Measurements from ENCODE around the gene PES1.
"Not testable (repeated sequence)": the region's sequence is repeated elsewhere in the genome, so short reads cannot be mapped to it uniquely, and the experiment has no call there.

The PES1 gene

DNA sequence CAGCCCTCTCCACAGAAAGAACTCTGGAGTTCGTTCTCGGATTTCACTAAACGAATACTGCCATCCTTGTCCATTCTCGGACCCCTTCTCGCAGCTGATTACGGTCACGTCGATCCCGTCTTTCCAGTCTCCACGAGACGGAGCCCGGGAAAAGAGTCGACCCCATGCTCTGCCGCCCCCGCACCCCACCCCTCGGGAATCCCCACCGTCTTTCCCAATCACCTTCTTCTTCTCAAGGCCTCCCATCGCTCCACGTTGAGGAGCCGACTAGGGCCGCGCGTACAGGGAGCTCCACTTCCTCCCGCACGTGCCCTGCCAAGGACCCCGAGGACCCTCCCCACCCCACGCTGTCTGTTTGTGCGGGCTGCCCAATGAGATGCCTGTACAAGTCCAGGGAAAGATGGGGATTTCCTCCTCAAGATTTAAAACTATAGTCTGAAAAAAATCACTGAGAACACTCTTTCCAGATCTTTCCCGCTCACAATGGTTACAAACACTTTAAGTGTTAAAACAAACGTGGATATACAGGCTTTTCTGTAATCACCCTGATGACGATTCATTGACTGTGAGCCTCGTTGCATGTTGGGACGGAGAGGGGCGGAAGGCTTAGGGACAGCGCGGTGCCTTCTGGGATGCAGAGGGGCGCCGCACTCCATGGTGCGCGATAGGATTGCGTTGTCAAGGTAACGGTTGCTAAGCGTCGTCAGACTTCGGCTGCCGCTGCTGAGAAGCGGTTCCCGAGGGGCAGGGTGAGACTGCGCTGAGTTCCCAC, at the start of gene PES1:
TSS of gene PES1 (minus strand) at position 323 of the 772 bp plus-strand sequence. CDS start at position 246, 77 bp downstream.
- peak; percentile 80 for DNase-seq

DNA sequence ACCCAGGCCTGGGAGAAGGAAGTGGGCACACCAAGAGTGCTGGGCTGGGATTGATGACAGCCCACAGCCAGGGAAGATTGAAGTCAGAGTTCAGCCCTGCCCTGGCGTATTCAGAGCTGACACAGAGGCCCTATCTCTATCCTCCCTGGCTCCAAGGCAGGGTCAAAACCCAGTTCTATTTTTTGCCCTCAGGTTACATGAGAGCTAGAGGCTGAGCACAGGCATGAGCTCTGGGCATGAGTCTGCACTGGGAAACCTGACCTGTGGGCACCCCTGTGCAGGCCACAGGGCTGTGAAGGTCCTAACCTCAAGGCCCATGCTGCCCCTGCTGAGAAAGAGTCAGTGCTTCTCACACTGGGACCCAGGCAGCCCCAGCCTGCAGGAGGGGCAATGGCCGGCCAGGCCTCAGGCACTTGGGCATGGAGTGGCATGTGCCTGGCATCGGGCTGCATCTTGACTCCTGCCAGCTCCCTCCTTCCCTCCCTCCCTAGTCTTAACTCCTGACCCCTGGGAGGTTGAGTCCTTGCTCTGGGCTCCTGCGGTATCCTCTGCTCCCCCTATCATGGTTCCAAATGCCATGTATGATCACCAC, 49.2 kb upstream of the PES1 start:
- peak; percentile 18 for DNase-seq

DNA sequence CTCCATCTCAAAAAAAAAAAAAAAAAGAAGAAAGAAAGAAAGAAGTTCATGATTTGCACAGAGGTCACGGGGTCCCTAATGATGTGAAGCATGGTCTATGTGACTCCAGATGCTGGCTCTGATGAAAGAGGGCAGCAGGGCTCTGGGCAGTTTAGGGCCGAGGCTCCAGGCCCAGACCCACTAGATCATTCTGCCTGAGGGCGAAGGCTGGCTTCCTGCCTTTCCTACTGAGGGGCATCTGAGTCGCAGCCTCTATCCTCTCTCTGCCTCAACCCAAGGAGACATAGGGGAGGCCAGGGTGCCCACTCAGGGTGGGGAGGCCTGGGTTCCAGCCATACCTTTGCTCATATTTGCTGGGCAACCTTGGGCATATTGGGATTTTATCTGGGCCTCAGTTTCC, 48.7 kb upstream of the PES1 start:
- DNase-seq, result no peak

GRCh38 chr22:30637701-30638114, 46.0 kb upstream of the PES1 start:
- DNase-seq, result no peak

DNA sequence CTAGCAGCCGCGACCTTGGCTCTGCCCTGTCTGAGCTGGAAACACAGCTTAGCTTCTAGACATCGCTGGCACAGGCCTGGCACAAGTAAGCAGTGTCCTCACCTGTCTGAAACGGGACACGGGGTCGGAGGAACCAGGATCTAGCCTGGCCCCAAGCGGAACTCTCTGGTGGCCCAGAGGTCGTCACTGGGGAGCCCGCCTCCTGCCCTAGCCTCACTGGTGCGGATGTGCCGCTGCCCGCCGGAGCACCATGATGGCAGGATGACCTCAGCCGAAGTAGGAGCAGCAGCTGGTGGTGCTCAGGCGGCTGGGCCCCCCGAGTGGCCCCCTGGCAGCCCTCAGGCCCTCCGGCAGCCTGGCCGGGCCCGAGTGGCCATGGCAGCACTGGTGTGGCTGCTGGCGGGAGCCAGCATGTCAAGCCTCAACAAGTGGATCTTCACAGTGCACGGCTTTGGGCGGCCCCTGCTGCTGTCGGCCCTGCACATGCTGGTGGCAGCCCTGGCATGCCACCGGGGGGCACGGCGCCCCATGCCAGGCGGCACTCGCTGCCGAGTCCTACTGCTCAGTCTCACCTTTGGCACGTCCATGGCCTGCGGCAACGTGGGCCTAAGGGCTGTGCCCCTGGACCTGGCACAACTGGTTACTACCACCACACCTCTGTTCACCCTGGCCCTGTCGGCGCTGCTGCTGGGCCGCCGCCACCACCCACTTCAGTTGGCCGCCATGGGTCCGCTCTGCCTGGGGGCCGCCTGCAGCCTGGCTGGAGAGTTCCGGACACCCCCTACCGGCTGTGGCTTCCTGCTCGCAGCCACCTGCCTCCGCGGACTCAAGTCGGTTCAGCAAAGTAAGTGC, 44.7 kb upstream of the PES1 start:
- no peak for DNase-seq

DNA sequence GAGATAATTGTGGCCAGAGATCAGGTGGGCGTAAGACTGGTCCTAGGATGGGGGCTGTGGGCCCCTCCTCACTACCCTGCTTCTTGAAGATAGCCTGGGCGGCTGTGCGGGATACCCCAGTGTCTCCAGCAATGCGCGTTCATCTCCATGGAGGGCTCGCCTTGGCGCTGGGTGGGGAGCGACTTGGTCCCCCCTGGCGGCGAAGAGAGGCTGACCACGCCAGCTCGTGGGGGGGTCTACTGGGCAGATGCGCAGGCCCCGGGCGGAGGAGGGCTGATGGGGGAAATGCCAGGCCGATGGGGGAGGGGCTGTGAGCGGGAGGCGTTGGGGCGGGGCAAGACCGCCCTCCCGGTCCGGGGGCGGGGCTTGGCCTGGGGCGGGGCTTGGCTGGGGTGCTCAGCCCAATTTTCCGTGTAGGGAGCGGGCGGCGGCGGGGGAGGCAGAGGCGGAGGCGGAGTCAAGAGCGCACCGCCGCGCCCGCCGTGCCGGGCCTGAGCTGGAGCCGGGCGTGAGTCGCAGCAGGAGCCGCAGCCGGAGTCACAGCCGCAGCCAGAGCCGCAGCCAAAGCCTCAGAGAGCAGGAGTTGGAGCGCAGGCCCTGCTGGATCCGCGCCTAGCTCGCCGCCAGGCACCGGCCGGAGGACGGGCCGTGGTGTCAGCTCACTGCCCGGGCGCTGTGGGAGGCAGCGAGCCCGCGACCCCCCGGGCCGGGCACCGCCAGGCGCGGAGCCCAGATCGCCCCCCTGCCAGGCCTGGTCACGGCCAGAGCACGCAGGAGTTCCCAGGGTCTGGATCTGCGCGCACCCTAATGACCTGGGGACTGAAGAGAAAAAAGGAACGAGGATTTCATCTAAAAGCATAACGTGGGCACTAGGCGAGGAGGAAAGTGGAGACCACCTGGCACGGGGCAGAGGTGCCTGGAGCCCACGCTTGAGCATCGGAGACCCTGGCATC, 43.8 kb upstream of the PES1 start, which contains the start of gene SLC35E4:
TSS of gene SLC35E4 (plus strand) at position 509 of the 953 bp plus-strand sequence. CDS start 670 bp downstream, outside the sequence.
- peak; percentile 55 for DNase-seq

GRCh38 chr22:30634471-30635233, 42.9 kb upstream of the PES1 start:
- DNase-seq, result peak; percentile 63

DNA sequence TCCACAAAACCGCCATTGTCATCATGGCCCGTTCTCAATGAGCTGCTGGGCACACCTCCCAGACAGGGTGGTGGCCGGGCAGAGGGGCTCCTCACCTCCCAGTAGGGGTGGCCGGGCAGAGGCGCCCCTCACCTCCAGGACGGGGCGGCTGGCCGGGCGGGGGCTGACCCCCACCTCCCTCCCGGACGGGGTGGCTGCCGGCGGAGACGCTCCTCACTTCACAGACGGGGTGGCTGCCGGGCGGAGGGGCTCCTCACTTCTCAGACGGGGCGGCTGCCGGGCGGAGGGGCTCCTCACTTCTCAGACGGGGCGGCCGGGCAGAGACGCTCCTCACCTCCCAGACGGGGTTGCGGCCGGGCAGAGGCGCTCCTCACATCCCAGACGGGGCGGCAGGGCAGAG, 39.8 kb upstream of the PES1 start:
- not testable (repeated sequence) for DNase-seq

DNA sequence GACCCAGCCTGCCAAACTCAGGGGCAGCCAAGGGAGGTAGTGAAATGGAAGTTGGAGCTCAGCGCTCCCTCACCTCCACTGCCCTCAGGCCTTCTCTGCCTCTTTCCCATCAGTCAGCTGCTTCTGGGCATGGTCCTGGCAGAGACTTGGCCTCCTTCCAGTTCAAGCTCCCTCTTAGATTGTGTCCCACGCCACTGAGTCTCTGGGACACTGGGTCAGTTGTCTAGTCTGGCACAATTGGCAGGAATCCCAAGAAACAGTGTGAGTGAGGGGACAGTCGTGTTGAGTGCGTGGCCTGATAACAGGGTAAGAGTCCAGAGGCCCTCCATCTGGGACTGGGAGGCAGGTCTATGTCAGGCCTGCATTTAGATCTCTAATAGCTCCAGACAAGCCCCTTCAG, 36.8 kb upstream of the PES1 start:
- no peak for DNase-seq

GRCh38 chr22:30627471-30627870, 35.8 kb upstream of the PES1 start:
- DNase-seq, result no peak

DNA sequence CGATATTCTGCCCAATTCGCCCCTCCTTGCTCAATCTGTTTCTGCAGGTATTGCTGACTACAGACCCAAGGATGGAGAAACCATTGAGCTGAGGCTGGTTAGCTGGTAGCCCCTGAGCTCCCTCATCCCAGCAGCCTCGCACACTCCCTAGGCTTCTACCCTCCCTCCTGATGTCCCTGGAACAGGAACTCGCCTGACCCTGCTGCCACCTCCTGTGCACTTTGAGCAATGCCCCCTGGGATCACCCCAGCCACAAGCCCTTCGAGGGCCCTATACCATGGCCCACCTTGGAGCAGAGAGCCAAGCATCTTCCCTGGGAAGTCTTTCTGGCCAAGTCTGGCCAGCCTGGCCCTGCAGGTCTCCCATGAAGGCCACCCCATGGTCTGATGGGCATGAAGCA, 34.7 kb upstream of the PES1 start:
- no peak for DNase-seq

- not testable (repeated sequence) for DNase-seq
Measured at GRCh38 chr22:30619909-30620308, 28.2 kb upstream of the PES1 start.

- no peak for DNase-seq
Measured at GRCh38 chr22:30617819-30618218, 26.1 kb upstream of the PES1 start.

- DNase-seq, result no peak
Measured at GRCh38 chr22:30615543-30615954, 23.8 kb upstream of the PES1 start.

DNA sequence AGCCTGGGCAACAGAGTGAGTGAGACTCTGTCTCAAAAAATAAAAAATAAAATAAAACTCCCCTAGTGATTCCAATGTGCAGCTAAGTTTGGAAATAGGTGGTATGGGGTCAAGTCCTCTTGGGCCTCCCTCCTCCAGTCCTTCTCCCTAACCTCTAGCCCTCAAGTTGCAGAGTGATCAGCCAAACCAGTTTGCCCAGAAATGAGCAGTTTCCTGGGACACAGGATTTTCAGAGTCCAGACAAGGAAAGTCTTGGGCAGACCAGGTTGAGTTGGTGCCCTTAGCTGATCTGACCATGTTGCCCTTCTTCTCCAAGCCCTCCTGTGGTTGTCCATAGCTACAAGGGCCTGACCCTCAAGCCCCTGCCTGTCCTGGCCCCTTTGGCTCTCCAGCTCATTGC, 23.2 kb upstream of the PES1 start:
- no peak for DNase-seq

GRCh38 chr22:30614268-30614667, 22.6 kb upstream of the PES1 start:
- DNase-seq, result no peak

DNA sequence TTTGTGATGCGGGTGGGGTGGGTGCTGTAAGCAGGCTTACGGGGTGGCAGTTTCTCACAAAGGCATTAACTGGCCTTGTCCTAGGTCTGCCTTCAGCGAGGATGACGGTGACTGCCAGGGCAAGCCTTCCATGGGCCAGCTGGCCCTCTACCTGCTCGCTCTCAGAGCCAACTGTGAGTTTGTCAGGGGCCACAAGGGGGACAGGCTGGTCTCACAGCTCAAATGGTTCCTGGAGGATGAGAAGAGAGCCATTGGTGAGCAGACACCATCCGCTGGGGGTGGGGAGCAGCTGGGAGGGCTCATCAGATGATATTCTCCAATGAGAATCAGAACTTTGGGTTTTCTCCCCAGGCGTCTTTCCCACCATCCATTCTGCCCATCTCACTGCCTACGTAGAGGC, 21.1 kb upstream of the PES1 start:
- no peak for DNase-seq

- DNase-seq, result peak; percentile 5
Measured at GRCh38 chr22:30611197-30611596, 19.5 kb upstream of the PES1 start.

GRCh38 chr22:30610299-30610698, 18.6 kb upstream of the PES1 start:
- no peak for DNase-seq

DNA sequence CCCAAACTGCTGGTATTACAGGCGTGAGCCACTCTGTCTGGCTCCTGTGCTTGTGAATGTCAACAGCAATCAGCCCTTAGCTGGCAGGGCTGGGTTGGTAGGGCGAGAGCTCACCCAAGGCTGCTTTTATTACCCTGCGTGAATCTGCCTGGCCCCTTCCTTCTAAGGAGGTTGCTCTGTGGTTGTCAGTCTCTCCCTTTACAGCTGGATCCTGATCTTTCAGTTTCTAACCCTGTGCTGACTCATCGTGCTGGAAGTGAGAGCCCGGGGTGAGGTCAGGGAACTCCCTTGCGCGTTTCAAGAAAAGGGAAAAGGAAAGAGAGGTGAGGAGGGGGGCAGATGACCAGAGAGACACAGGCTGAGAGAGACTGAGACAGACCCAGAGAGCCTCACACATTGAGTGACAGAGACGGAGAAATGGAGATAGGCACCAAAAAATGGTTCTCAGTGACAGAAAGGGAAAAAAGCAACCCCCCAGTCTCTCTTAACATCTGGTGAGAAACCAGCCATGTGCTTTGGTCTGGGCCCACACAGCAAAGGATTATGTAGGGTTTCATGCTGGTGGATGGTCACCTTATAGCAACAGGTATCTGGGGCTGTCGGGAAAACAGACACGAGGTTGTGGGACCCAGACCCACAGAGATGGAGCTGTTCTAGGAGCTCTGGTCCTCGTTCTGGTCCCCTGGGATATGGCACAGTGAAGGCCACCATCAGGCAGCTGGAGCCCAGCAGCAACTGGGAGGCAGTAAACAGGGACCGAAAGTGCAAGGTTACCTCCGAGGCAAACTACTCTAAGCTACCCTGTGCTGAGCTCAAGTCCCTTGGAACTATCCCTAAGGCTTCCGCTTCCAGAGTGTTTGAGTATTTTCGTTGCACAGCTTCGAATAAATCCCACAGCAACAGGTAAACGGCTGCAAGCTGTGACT, 17.8 kb upstream of the PES1 start:
- peak; percentile 72 for DNase-seq

Data from NCI-H226 (cell line).